ENCODE data around the gene DNAH5.

DNA sequence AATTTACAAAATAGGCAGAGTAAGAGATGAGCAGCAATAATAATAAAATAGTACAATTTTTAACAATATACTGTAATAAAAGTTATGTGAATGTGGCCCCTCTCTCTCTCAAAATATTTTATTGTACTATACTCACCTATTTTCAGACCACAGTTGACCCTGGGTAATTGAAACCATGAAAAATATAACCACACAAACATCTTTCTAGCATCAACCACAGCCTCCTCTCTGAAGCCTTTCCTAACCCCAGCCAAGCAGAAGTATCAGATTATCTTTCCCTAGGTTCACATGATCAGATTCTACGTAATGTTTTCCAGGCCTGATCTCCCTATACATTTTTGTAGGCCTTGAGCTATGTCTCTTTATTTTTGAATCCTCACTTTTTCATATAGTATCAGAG is 35.2 kb downstream of the DNAH5 start:
- TF ChIP-seq, protein P1, sequence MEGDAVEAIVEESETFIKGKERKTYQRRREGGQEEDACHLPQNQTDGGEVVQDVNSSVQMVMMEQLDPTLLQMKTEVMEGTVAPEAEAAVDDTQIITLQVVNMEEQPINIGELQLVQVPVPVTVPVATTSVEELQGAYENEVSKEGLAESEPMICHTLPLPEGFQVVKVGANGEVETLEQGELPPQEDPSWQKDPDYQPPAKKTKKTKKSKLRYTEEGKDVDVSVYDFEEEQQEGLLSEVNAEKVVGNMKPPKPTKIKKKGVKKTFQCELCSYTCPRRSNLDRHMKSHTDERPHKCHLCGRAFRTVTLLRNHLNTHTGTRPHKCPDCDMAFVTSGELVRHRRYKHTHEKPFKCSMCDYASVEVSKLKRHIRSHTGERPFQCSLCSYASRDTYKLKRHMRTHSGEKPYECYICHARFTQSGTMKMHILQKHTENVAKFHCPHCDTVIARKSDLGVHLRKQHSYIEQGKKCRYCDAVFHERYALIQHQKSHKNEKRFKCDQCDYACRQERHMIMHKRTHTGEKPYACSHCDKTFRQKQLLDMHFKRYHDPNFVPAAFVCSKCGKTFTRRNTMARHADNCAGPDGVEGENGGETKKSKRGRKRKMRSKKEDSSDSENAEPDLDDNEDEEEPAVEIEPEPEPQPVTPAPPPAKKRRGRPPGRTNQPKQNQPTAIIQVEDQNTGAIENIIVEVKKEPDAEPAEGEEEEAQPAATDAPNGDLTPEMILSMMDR (IDR thresholded peaks at IDR 0.05): no peak
- TF ChIP-seq POLR2A (IDR thresholded peaks at IDR 0.05) (no peak), POLR2AphosphoS5 (IDR thresholded peaks at IDR 0.05; ENCODE audit: insufficient read depth in 1 of 2, low read depth in 1 of 2) (no peak)

Data from vagina (tissue), 2 donors.